ENCODE results near the gene DDX56. TPM values are rescaled to one million over a fixed set of nuclear protein-coding genes. Genes with fewer than 3 reads are reported as not detected.
A peak's percentile ranks its signal among the peaks of the same experiment; 100 is the strongest.

Gene DDX56
- total RNA-seq, 1 donor from 2014 or later = 71.6 TPM

GRCh38 chr7:44521347-44522095 is 52.2 kb downstream of the DDX56 start:
- no peak overlapping the region for H3K27ac Mint-ChIP-seq (ENCODE audit: unreplicated experiment)
- peaks cover 2% of the 10 kb centered on the region for H3K27me3 Mint-ChIP-seq (ENCODE audit: unreplicated experiment)
- no peaks in the 10 kb centered on the region for H3K4me1 Mint-ChIP-seq (ENCODE audit: unreplicated experiment)
- TF ChIP-seq CTCF (IDR thresholded peaks at IDR 0.05; ENCODE audit: unreplicated experiment) = no peak
- H3K4me3 Mint-ChIP-seq (ENCODE audit: unreplicated experiment) = peak overlapping the region; percentile 51
- H3K36me3 Mint-ChIP-seq (ENCODE audit: low read depth, unreplicated experiment) = peaks cover 5% of the 10 kb centered on the region
- no peak for DNase-seq (ENCODE audit: low spot score)
- no peaks in the 10 kb centered on the region for H3K9me3 Mint-ChIP-seq (ENCODE audit: unreplicated experiment)

- no peak for DNase-seq (ENCODE audit: low spot score)
- Mint-ChIP-seq H3K27me3 (ENCODE audit: unreplicated experiment) (peaks cover 2% of the 10 kb centered on the region), H3K4me1 (ENCODE audit: unreplicated experiment) (no peaks in the 10 kb centered on the region), H3K4me3 (ENCODE audit: unreplicated experiment) (no peak overlapping the region), H3K36me3 (ENCODE audit: low read depth, unreplicated experiment) (peaks cover 5% of the 10 kb centered on the region), H3K27ac (ENCODE audit: unreplicated experiment) (no peak overlapping the region), H3K9me3 (ENCODE audit: unreplicated experiment) (no peaks in the 10 kb centered on the region)
- no peak for TF ChIP-seq CTCF (IDR thresholded peaks at IDR 0.05; ENCODE audit: unreplicated experiment)
These were observed 53.1 kb downstream of the DDX56 start for GRCh38 chr7:44520574-44520973.

DNA sequence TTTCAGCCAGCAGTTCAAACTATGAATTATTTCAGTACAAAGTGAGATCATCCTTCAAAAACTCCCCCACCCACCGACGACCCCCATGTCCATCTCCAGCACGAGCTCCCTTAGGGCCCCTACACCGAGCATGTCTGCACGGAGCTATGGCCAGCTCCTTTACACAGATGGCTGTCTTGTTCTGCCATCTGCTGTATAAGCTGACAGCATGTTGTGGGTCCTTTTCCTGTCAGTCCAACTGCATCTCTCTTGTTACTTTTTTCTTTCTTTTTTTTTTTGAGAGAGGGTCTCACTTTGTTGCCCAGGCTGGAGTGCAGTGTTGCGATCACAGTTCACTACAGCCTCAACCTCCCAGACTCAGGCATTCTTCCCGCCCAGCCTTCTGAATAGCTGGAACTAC is 54.2 kb downstream of the DDX56 start:
- no peak for DNase-seq (ENCODE audit: low spot score)
- Mint-ChIP-seq H3K4me1 (ENCODE audit: unreplicated experiment) (no peaks in the 10 kb centered on the region), H3K4me3 (ENCODE audit: unreplicated experiment) (no peak overlapping the region), H3K27ac (ENCODE audit: unreplicated experiment) (no peak overlapping the region), H3K36me3 (ENCODE audit: low read depth, unreplicated experiment) (no peaks in the 10 kb centered on the region), H3K27me3 (ENCODE audit: unreplicated experiment) (peaks cover 2% of the 10 kb centered on the region), H3K9me3 (ENCODE audit: unreplicated experiment) (no peaks in the 10 kb centered on the region)
- TF ChIP-seq CTCF (IDR thresholded peaks at IDR 0.05; ENCODE audit: unreplicated experiment) = no peak

DNA sequence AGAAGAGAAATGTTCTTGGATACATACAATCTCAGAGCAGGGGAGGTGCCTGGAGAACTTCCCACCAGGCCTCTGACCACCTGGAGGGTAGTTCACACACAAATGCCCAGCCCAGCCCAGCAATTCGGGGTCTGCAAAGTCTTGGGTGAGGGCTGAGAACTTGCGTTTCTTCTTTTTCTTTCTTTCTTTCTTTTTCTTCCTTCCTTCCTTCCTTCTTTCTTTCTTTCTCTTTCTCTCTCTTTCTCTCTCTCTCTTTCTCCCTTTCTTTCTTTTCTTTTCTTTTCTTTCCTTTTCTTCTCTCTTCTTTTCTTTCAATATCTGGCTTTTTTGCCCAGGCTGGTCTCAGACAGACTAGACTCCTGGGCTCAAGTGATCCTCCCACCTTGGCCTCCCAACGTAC is 54.9 kb downstream of the DDX56 start:
- Mint-ChIP-seq H3K4me1 (ENCODE audit: unreplicated experiment) (no peaks in the 10 kb centered on the region), H3K27me3 (ENCODE audit: unreplicated experiment) (peaks cover 2% of the 10 kb centered on the region), H3K27ac (ENCODE audit: unreplicated experiment) (no peak overlapping the region), H3K9me3 (ENCODE audit: unreplicated experiment) (no peaks in the 10 kb centered on the region), H3K36me3 (ENCODE audit: low read depth, unreplicated experiment) (no peaks in the 10 kb centered on the region), H3K4me3 (ENCODE audit: unreplicated experiment) (no peak overlapping the region)
- no peak for TF ChIP-seq CTCF (IDR thresholded peaks at IDR 0.05; ENCODE audit: unreplicated experiment)
- no peak for DNase-seq (ENCODE audit: low spot score)

GRCh38 chr7:44517175-44517574 is 56.5 kb downstream of the DDX56 start:
- Mint-ChIP-seq H3K27ac (ENCODE audit: unreplicated experiment) (no peak overlapping the region), H3K27me3 (ENCODE audit: unreplicated experiment) (peaks cover 2% of the 10 kb centered on the region), H3K4me3 (ENCODE audit: unreplicated experiment) (no peak overlapping the region), H3K9me3 (ENCODE audit: unreplicated experiment) (no peaks in the 10 kb centered on the region), H3K4me1 (ENCODE audit: unreplicated experiment) (no peaks in the 10 kb centered on the region), H3K36me3 (ENCODE audit: low read depth, unreplicated experiment) (no peaks in the 10 kb centered on the region)
- no peak for DNase-seq (ENCODE audit: low spot score)
- no peak for TF ChIP-seq CTCF (IDR thresholded peaks at IDR 0.05; ENCODE audit: unreplicated experiment)

All from endothelial cell (in vitro differentiated cells).